ENCODE measurements around the gene DHRS7. TPM values are rescaled to one million over a fixed set of nuclear protein-coding genes. Genes with fewer than 3 reads are reported as not detected.

Gene DHRS7
- total RNA-seq, 1 donor = 52.5 TPM

DNA sequence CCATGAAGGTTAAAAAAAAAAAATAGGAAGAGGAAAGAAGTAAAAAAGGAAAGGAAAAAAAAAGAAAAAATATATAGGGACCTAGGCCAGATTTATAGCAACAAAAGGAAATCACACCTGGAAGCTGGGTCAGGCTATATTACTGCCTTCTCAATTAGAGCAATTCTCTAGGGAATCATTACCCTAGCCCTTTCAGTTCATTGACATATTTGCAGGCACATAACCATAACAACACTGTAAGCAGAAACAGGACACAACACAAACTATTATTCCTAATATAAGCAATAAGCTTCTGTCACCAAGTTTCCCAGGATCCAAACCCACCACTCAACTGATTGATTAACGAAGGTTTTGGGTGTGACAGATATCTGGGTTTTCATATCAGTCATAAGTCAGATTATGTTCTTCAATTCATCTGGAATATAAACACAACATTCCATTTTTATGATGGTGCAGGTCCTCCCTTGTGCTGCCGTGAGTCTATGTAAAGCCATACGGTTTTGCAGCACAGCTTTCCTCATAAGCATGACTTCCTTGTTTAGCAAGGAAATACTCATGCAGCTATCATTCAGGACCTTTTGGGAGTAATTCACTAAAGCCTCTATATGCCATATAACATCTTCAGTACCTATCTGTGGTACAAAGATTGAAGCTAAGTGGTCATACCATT, 69.3 kb downstream of the DHRS7 start:
- H2AFZ ChIP-seq (ENCODE audit: low read length) = no peak overlapping the region
- TF ChIP-seq, protein P1, sequence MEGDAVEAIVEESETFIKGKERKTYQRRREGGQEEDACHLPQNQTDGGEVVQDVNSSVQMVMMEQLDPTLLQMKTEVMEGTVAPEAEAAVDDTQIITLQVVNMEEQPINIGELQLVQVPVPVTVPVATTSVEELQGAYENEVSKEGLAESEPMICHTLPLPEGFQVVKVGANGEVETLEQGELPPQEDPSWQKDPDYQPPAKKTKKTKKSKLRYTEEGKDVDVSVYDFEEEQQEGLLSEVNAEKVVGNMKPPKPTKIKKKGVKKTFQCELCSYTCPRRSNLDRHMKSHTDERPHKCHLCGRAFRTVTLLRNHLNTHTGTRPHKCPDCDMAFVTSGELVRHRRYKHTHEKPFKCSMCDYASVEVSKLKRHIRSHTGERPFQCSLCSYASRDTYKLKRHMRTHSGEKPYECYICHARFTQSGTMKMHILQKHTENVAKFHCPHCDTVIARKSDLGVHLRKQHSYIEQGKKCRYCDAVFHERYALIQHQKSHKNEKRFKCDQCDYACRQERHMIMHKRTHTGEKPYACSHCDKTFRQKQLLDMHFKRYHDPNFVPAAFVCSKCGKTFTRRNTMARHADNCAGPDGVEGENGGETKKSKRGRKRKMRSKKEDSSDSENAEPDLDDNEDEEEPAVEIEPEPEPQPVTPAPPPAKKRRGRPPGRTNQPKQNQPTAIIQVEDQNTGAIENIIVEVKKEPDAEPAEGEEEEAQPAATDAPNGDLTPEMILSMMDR (IDR thresholded peaks at IDR 0.05; ENCODE audit: extremely low read depth, low read depth, low read length) = no peak
- no peaks in the 10 kb centered on the region for H3K27me3 ChIP-seq (ENCODE audit: insufficient read depth, low read length)
- H4K20me1 ChIP-seq (ENCODE audit: insufficient read depth, low read length) = peaks cover 13% of the 10 kb centered on the region
- H3K27ac ChIP-seq (ENCODE audit: low read depth, low read length) = peak overlapping the region; percentile 36
- DNase-seq (ENCODE audit: insufficient read length, low spot score, missing footprints) = peak; percentile 73
- peaks cover 37% of the 10 kb centered on the region for H3K4me1 ChIP-seq (ENCODE audit: insufficient read depth, low read length)
- H3K9me3 ChIP-seq (ENCODE audit: low read depth, low read length) = no peaks in the 10 kb centered on the region
- peak overlapping the region; percentile 12 for H3K4me2 ChIP-seq (ENCODE audit: insufficient read depth, low read length)
- H3K36me3 ChIP-seq (ENCODE audit: insufficient read depth, low read length) = peaks cover 7% of the 10 kb centered on the region
- peaks cover 87% of the 10 kb centered on the region for H3K79me2 ChIP-seq (ENCODE audit: insufficient read depth, low read length)
- no peak overlapping the region for H3K4me3 ChIP-seq (ENCODE audit: insufficient read depth, low read length)

GRCh38 chr14:60095231-60095630, 70.0 kb downstream of the DHRS7 start:
- Histone ChIP-seq H2AFZ (ENCODE audit: low read length) (no peak overlapping the region), H3K27me3 (ENCODE audit: insufficient read depth, low read length) (no peaks in the 10 kb centered on the region), H3K9me3 (ENCODE audit: low read depth, low read length) (no peaks in the 10 kb centered on the region), H3K4me3 (ENCODE audit: insufficient read depth, low read length) (no peak overlapping the region), H3K4me2 (ENCODE audit: insufficient read depth, low read length) (no peak overlapping the region), H3K27ac (ENCODE audit: low read depth, low read length) (peak overlapping the region; percentile 36), H3K4me1 (ENCODE audit: insufficient read depth, low read length) (peaks cover 37% of the 10 kb centered on the region), H3K79me2 (ENCODE audit: insufficient read depth, low read length) (peaks cover 80% of the 10 kb centered on the region), H3K36me3 (ENCODE audit: insufficient read depth, low read length) (peaks cover 7% of the 10 kb centered on the region), H4K20me1 (ENCODE audit: insufficient read depth, low read length) (peaks cover 13% of the 10 kb centered on the region)
- TF ChIP-seq, protein P1 (IDR thresholded peaks at IDR 0.05; ENCODE audit: extremely low read depth, low read depth, low read length) = no peak
- no peak for DNase-seq (ENCODE audit: insufficient read length, low spot score, missing footprints)

DNA sequence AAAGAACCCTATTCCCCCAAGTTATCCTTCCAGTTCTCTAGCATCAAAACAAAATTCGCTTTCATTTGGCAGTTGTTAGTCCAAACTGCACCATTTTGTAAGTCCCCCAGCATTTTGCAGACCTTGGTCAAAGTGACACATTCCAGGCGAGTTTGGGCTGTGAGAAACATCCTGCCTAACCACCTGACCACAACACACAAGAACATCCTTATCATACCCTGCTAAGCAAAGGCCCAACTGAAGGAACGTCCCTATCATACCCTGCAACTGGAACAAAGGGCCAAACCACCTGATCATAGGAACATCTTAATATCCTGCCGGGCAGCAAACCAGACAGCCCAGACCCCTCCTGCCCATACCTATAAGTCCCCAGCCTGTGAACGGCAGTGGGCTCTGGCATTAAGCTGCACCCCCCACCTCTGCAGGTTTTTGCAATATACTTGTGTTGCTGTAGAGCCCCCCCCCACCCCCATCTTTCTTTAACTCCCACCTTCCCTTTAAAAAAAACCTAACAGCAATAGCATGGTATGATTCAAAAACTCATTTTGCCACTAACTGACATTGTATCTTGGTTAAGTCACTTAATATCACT, 70.8 kb downstream of the DHRS7 start:
- TF ChIP-seq, protein P1 (IDR thresholded peaks at IDR 0.05; ENCODE audit: extremely low read depth, low read depth, low read length) = no peak
- no peak for DNase-seq (ENCODE audit: insufficient read length, low spot score, missing footprints)
- Histone ChIP-seq H2AFZ (ENCODE audit: low read length) (no peak overlapping the region), H3K4me3 (ENCODE audit: insufficient read depth, low read length) (peak overlapping the region; percentile 90), H3K27me3 (ENCODE audit: insufficient read depth, low read length) (no peaks in the 10 kb centered on the region), H3K4me1 (ENCODE audit: insufficient read depth, low read length) (peaks cover 37% of the 10 kb centered on the region), H3K9me3 (ENCODE audit: low read depth, low read length) (no peaks in the 10 kb centered on the region), H3K79me2 (ENCODE audit: insufficient read depth, low read length) (peaks cover 72% of the 10 kb centered on the region), H3K27ac (ENCODE audit: low read depth, low read length) (peak overlapping the region; percentile 99), H3K36me3 (ENCODE audit: insufficient read depth, low read length) (peaks cover 7% of the 10 kb centered on the region), H3K4me2 (ENCODE audit: insufficient read depth, low read length) (peak overlapping the region; percentile 95), H4K20me1 (ENCODE audit: insufficient read depth, low read length) (peaks cover 13% of the 10 kb centered on the region)

Other genes starting within 250 kb of the DHRS7 start
- not detected in 2 replicates for gene LRRC9, start 245.3 kb downstream of the DHRS7 start, total RNA-seq
- gene PCNX4, start 73.5 kb downstream of the DHRS7 start, total RNA-seq = 86.3 and 101 TPM in 2 replicates
- 36.6 and 36.8 TPM in 2 replicates for gene PPM1A, start 83.8 kb upstream of the DHRS7 start, total RNA-seq

Measured in osteoblast (primary cell).